NCI-H510A (cell line): ENCODE data around the gene RETN.

Source experiments
- DNase-seq: peaks from one replicate; lab custom pipeline; 2025; lab: John Stamatoyannopoulos, UW

RETN gene

DNA sequence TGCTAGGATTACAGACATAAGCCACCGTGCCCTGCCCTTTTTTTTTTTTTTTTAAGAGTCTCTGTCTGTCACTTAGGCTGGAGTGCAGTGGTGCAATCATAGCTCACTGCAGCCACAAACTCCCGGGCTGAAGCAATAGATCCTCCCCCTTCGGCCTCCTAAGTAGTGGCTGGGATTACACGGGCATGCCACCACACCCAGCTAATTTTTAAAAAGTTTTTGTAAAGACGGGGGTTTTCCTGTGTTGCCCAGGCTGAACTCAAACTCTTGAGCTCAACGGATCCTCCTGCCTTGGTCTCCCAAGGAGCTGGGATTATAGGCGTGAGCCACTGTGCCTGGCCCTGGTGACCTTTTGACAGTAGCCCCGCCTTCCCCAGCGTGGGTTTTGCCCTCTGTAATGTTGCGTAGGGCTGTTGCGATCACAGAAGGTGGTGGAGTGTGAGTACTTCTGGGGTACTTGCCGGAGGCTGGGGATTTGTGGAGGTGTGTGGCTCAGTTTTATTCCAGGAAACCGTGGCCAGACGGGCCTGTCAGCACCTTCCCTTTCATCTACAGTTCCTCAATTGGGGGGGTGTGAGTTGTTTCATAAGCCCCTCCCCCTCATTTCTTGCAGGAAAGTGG lies 11.6 kb upstream of the RETN start:
- no peak for DNase-seq

DNA sequence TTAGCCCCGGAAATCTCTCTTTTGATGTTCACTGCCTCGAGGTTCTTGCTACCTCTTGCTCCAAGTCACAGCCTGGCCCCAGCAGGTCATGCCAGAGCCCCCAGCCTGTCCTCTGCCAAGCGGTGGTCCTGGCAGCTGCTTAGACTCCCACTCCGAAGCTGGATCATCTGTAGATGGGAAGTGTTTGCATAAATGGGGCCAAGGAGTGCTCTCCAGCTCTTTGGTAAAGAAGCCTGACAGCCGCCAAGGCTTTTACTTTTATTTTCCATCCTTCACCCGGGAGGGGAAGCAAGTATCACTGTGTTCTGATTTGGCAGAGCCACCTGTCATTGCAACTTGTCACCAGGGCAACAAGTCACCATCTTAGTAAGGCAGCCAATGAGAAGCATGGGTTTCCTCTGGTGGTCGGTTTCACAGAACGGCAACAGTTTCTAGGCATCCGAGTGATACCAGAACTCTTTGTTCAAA lies 10.6 kb upstream of the RETN start:
- DNase-seq: no peak

DNA sequence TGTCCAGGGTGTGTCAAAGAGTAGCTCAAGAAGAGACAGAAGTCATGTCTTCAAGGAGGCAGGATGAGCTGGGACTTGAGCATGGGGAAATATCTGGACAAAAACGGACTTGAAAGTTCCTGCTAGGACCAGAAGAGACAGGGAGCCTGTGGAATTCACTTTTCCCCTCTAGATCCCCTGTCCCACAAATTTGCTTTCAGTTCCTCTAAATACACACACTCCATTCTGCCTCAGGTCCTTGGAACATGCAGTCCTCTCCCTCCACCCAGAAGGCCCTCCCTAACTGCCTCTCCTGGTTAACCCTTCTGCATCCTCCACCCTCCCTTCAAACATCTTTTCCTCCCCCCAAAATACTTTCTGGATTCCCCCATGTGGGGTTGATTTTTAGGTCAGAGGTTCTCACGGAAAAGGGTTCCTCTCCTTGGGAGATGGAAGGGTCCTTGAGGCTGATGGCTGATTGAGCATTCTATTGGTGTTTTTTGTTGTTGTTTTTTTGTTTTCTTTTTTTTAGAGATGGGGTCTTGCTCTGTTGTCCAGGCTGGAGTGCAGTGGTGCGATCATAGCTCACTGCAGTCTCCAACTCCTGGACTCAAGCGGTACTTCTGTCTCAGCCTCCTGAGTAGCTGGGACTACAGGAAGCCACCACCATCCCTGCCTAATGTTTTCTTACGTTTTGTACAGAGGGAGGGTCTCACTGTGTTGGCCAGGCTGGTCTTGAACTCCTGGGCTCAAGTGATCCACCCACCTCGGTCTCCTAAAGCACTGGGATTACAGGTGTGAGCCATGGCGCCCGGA lies 6.9 kb upstream of the RETN start:
- no peak for DNase-seq

DNA sequence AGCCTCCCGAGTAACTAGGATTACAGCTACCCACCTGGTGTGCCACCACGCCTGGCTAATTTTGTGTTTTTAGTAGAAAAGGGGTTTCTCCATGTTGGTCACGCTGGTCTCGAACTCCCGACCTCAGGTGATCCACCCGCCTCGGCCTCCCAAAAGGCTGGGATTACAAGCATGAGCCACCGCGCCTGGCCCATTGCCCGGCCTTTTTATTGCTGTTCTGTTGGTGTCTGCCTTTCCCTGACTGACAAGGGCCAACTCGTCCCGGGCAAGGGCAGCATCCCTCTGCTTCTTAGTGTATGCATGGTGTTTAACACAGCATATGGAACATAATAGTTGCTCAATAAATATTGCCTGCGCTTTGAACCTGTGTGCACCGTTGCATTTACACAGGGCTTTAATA lies 6.2 kb upstream of the RETN start:
- DNase-seq: no peak

DNA sequence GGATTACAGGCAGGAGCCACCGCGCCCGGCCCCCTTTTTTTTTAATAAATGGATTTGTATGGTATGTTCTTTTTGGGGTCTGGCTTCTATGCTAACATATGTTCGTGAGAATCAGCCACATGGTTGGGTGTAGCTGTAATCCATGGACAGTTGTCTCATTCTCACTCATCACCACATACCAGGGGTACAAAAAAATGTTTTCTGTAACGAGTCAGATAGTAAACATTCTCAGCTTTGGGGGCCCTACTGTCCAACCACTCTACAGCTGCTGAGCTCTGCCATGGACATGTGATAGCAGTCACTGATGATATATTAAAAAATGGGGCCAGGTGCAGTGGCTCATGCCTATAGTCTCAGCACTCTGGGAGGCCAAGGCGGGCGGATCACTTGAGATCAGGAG lies 5.1 kb upstream of the RETN start:
- DNase-seq: no peak

DNA sequence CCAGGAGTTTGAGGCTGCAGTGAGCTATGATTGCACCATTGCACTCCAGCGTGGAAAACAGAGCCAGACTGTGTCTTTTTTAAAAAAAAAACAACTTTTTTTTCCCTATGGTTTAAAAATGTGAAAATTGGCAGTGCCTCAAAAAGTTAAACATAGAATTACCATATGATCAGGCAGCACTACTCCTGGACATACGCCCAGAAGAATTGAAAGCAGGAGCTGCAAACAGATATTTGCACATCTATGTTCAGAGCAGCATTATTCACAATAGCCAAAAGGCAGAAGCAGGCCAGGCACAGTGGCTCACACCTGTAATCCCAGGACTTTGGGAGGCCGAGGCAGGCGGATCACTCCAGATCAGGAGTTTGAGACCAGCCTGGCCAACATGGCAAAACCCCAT lies 3.8 kb upstream of the RETN start:
- DNase-seq: no peak

DNA sequence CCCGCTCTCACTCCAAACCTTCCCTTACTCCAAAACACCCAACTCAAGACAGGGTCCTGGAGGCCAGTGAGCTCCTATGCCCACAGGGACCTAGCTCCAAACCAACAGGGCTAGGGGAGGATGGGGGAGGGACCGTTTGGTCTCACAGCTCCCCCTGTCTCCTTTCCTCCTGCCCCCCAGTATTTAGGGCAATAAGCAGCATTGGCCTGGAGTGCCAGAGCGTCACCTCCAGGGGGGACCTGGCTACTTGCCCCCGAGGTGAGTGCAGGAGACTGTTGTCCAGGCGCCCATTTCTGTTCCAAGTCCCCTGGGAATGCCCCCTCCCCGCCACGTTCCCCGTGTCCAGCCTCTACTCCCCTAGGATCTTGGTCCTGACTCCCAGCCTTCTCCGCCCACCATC lies 792 bp downstream of the RETN start:
- no peak for DNase-seq

DNA sequence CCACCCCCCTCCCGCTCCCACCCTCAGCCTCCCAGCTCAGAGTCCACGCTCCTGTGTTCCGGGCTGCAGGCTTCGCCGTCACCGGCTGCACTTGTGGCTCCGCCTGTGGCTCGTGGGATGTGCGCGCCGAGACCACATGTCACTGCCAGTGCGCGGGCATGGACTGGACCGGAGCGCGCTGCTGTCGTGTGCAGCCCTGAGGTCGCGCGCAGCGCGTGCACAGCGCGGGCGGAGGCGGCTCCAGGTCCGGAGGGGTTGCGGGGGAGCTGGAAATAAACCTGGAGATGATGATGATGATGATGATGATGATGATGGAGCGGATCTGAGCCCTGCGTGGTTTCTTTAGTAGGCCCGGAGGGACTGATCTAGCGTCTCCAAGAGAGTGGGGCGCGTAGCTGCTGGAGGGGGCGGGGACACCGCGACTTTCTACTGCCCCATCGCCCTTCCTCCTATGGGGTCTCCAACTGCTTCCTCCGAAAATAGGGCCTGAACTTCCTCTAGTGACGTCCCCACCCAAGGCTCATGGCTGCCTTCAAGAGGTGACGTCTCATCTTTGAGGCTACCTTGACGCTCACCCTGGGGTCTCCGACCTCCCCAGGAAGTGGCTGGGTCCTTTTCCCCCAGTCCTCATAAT lies 1.4 kb downstream of the RETN start:
- DNase-seq: no peak

DNA sequence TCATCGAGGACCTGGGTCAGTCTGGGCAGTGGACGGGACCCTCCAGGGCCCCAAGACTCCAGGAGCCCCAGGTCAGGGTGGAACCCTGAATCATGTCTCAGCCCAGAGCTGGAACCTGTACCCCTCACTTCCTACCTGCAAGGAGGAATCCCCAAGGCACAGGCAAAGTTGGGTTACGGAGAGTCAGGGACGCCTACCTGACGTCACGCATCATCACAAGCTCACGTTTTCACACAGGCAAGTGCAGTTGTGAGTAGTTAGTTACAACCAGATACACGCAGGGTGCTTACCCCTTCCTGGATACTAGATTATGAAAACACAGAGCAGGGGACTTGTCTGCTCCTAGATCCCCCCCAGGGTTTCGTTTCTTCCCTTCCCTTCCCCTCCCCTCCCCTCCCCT lies 1.9 kb downstream of the RETN start:
- no peak for DNase-seq

DNA sequence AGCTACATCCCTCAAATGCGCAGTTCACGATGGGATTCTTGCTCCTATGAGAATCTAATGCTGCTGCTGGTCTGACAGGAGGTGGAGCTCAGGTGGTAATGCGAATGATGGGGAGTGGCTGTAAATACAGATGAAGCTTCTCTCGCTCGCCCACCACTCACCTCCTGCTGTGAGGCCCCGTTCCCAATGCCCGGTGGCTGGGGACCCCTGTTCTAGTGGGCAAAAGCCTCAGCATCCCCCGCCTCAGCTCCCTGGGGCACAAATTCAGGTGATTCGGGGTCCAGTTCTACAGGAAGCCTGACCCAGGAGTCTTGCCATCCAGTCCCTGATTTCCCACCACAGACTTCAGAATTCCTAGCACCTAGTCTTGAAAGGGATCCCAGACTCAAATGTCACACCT lies 3.7 kb downstream of the RETN start:
- no peak for DNase-seq

DNA sequence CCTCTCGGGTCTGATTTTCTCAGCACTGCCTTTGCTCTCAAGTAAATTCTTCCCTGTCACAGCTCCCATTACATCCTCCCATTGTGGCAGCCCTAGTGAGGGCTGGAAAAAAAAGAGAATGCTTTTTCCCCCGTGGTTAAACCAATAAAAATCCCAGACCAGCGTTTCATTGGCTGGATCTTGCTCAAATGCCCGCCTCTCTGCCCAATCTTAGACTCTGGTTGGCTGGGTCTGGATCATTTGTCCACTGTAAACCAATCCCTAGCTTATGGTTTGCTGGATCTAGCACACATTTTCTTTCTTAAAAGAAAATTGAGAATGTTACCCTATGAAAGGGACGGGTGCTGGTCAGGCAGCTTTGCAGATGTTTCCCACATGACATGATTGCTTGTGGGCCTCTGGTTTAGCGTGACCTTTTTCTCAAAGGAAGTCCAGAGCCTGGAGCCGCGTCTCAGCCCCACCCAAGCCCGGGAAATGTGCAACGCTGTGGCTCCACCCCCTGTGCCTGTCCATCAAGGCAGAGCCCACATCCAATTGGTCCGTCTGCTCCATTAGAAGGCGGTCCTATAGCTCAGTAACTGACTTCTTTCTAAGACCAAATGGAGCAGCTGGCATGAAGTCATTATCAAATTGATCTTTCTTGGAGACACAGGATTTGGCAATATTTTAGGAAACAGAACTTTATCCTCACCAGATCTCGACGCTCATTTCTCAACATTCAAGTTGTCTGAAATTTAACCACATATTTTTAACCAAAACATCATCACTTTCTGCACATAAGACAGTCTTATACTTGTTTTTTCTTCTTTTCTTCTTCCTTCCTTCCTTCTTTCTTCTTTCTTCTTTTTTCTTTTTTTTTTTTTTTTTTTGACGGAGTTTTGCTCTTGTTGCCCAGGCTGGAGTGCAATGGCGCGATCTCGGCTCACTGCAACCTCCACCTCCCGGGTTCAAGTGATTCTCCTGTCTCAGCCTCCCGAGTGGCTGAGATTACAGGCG lies 5.5 kb downstream of the RETN start:
- DNase-seq: peak; percentile 11

DNA sequence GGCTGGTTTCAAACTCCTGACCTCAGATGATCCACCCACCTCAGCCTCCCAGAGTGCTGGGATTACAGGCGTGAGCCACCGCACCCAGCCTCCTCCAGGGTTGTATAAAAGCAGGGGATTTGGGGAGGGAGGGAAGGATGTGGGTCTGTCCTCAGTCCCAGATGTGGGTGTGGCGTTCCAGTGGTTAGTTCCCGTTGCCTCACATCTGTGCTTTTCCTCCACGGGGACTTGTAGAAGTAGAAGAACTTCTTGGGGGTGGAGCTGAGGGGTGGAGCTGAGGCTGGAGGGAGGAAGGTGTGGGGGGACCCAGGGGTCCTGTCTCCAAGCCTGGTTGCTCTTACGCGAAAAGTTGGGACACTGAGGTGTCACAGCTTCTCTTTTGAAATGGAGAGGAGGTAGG lies 7.5 kb downstream of the RETN start:
- DNase-seq: no peak

DNA sequence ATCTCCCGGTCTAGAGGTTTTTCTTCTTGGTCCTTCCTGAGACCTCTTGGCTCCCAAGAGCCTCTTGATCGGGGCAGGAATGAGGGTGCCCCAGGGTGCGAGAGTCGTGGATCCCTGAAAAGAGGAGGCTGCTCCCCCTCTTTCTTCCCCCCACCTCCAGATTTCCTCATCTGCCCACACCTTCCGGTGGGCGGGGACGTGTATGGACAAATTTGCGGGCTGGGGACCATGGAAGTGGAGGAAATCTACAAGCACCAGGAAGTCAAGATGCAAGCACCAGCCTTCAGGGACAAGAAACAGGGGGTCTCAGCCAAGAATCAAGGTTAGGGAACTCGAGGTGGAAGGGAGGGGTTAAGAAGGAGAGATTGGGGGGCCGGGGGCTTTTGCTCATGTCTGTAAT lies 8.0 kb downstream of the RETN start, which contains the start of gene MCEMP1:
TSS of gene MCEMP1 (plus strand) at position 237 of the 400 bp plus-strand sequence. CDS start at position 268, 31 bp downstream.
- DNase-seq: no peak

DNA sequence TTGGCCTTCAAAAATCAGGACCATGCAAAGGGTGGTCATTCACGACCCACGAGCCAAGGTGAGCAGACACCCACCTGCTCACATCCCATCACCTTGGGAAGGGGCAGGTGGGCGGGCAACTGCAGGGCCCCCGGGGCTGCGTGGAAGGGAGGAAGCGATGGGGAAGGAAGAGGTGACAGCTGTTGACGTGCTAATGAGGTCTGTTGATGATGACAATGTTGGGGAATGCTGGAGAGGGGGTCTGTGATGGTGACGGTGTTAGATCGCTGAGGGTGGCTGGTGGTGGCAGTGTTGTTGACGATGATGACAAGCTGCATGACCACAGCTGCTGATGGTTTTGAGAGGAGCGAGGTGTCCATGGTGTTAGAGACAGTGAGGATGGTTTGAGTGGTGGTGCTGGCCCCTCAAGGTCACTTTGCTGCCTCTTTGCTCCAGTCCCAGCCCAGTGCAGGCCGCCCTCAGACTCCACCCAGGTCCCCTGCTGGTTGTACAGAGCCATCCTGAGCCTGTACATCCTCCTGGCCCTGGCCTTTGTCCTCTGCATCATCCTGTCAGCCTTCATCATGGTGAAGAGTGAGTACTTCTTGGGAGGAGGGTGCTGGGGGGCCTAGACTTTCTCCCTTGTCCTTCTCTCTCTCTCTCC lies 8.9 kb downstream of the RETN start:
- DNase-seq: no peak

DNA sequence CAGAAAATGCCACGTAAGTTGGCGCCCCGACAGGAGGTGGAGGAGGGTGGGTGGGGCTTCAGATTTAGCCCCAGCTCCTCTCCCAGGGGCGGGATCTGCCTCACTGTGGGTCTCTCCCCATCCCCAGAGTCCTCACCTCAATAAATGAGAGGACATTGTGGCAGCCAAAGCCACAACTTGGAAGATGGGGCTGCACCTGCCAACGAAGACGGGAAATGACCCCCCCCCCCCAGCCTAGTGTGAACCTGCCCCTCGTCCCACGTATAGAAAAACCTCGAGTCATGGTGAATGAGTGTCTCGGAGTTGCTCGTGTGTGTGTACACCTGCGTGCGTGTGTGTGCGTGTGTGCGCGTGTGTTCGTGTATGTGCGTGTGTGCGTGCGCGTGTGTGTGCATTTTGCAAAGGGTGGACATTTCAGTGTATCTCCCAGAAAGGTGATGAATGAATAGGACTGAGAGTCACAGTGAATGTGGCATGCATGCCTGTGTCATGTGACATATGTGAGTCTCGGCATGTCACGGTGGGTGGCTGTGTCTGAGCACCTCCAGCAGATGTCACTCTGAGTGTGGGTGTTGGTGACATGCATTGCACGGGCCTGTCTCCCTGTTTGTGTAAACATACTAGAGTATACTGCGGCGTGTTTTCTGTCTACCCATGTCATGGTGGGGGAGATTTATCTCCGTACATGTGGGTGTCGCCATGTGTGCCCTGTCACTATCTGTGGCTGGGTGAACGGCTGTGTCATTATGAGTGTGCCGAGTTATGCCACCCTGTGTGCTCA lies 10.3 kb downstream of the RETN start:
- DNase-seq: no peak

DNA sequence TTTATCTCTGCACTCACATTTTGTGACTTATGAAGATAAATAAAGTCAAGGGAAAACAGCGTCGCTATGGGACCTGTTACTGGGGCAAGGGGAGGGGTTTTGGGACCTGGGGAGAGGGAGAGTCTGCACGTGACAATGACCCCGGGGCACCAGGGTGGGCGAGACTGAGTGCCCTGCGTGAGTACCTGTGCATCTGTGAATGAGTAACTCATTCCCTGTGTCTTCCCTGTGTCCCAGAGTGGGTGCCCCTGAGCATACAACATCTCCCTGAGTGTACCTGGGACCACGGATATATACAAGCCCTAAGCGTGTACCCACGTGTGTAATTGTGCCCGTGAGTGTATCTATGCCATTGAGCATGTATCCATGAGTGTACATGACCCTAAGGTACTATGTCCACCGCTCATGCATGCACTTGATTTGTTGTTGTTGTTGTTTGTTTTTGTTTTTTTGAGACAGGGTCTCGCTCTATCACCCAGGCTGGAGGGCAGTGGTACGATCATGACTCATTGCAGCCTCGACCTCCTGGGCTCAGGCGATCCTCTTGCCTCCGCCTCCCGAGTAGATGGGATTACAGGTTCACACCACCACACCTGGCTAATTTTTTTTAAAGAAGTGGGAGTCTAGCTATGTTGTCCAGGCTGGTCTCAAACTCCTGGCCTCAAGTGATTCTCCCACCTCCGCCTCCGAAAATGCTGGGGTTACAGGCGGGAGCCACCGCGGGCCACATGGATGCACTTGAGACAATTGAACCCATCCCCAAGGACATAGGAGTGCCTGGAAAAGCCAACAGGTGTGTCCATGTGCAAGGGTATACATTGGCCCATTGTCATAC lies 11.1 kb downstream of the RETN start:
- DNase-seq: no peak

DNA sequence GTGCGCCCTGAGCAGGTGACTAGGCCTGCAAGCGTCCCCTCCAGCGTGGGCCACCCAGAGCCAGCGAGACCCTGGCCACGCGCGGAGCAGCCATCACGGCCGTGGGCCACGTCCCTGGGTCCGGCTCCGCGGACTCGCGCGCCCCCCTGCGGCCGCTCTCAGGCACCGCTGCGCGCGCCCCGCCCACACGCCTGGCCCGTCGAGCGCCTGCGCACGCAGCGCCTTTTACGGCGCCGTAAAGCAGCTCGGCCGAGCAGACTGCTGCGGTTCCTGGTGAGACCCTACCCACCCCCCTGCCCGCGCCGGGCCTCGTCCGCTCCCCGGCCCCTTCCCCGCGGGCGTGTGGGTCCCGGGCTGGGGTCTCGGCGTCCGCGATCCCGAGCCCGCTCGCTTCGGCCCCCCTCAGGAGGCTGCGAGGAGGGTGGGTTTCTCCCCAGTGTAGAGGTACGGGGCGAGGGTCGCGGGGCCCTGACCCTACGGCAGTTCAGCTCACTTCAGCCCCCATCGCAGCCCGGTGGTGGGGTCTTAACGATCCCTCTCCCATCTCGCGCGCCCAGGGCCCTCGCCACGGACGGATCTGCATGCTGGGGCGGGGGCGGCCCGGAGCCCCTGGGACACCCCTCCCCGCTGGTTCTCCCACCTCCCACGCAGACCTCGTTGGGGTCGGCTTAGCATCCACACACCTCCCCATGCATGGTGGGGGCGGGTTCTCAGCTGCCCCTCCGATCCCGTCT lies 11.9 kb downstream of the RETN start, which contains the start of gene TRAPPC5:
TSS of gene TRAPPC5 (plus strand) at position 228 of the 734 bp plus-strand sequence. CDS start 1,421 bp downstream, outside the sequence.
- DNase-seq: peak; percentile 68

DNA sequence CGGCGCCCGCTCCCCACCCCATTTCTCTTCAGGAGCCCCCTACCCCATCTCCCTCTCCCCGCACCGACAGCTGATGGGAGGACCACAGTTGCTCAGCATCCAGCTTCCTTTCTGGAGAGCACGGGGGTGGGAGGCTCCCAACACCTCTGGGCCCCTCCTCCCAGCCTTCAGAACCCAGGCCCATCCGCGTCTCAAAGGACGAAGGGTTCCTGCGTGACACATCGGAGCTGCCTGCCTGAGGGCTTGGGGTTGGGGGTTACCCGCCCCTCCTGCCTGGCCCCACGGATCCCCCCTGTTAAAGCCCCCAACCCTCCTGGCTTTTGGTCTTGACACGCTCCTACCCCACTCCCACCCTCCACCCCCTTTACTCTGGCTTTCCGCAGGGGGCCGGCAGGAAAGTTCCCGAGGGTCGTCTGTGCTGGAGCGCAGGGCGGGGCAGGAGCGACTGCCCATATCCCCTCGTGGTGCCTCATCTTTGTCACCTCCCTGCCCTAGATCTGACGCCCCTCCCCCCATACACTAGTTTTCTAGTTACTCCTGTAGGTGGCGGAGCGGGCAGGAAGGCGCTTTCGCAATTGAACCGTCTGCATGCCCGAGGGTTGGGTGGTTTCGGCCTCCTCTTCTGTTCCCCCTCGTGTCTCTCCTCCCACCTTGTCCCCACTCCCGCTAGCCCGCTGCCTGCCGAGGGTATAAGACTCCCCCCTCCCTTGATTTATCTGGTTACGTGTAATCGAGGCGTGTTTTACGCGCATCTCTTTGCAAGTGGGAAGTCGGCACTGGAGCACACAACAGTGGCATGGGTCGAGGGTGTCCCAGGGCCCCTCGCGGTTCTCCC lies 12.7 kb downstream of the RETN start:
- peak; percentile 45 for DNase-seq
